Naive thymus-derived CD8-positive, alpha-beta T cell (primary cell): Measurements from ENCODE around the gene MYLK. TPM values are rescaled to one million over a fixed set of nuclear protein-coding genes. Genes with fewer than 3 reads are reported as not detected.
A peak's percentile ranks its signal among the peaks of the same experiment; 100 is the strongest.
"Not testable (repeated sequence)": the region's sequence is repeated elsewhere in the genome, so short reads cannot be mapped to it uniquely, and the experiment has no call there.

Source experiments
- ATAC-seq, 2 donors: fragments of 150-1000 bp; cut with Tn5 transposase in 1 of 2; sonication (Bioruptor Pico), chemical (Tn5 transposase) in 1 of 2; 1 replicate in 1 of 2; 2 replicates in 1 of 2; pipeline ENCODE4 v1.10.0; 2021; ENCODE audit warnings: mild to moderate bottlenecking in 2 of 2, moderate library complexity in 2 of 2
- POLR2A ChIA-PET: fragments of 350-600 bp; sonication (Branson Sonifier 250); formaldehyde crosslinking; loops from one replicate; lab custom pipeline; 2021; ENCODE audit warnings: antibody characterized with exemption; lab: Charles Lee
- DNase-seq, 10 donors: peaks; one replicate each; pipeline versions ENCODE4 v3.0.0 to v3.0.0-alpha.2; 2020 to 2022
- H3K27ac Mint-ChIP-seq, 10 donors: one replicate each; pipeline ENCODE4 v1.8.0; 2020 to 2022; ENCODE audit warnings: mild to moderate bottlenecking in 10 of 10, mixed read lengths in 10 of 10, moderate library complexity in 4 of 10, inconsistent platforms in 1 of 10
- H3K27me3 Mint-ChIP-seq, 5 donors: one replicate each; pipeline ENCODE4 v1.8.0; 2021 to 2022; ENCODE audit warnings: mixed read lengths in 5 of 5
- H3K36me3 Mint-ChIP-seq, 3 donors: one replicate each; pipeline ENCODE4 v1.8.0; 2020 to 2022; ENCODE audit warnings: mixed read lengths in 3 of 3, mild to moderate bottlenecking in 2 of 3, inconsistent platforms in 1 of 3
- H3K4me1 Mint-ChIP-seq, 4 donors: one replicate each; pipeline ENCODE4 v1.8.0; 2021 to 2022; ENCODE audit warnings: mixed read lengths in 4 of 4
- H3K4me3 Mint-ChIP-seq, 10 donors: one replicate each; pipeline ENCODE4 v1.8.0; 2020 to 2022; ENCODE audit warnings: mild to moderate bottlenecking in 10 of 10, mixed read lengths in 10 of 10, moderate library complexity in 6 of 10, inconsistent platforms in 1 of 10
- H3K9me3 Mint-ChIP-seq, 9 donors: one replicate each; pipeline ENCODE4 v1.8.0; 2020 to 2022; ENCODE audit warnings: mixed read lengths in 9 of 9, mild to moderate bottlenecking in 3 of 9, inconsistent platforms in 1 of 9, moderate library complexity in 1 of 9
- polyA plus RNA-seq, 3 donors: library from polyadenylated mRNA; unstranded; fragments of 300-500 nt; fragmentation: Illumina TruSeq; gene quantifications; one replicate each; pipeline ENCODE4 v1.2.3, GENCODE V29; 2021
- total RNA-seq, 8 experiments: library from RNA in 2 of 8; stranded (reverse) in 2 of 8; gene quantifications; one replicate each; pipeline ENCODE4 v1.2.3 and lab custom pipeline; 2021 to 2026

MYLK gene
- total and polyA plus RNA-seq, 5 experiments from 2014 or later: 0.02 to 0.16 (median 0.10) TPM; not detected in 2

DNA sequence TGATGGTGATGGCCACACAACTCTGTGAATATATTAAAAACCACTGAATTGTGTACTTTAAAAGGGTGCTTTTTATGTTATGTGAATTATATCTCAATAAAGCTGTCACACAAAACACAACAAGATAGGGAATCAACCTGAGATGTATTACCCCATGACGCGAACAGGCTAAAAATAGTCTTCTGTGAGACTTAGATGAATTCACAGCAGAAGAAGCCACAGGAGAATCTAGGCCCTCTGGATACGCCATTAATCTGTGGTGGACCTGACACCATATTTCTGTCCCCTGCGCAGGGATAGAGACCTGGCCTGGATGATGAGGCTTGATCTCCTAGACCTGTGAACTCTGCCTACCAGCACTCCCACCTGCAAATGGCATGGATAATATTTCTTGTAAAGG, 153.3 kb downstream of the MYLK start:
- DNase-seq (no peak), ATAC-seq (no peak)
- H3K36me3 Mint-ChIP-seq: no peaks in the 10 kb centered on the region
- no peaks in the 10 kb centered on the region for H3K9me3 Mint-ChIP-seq
- peaks cover 4 to 22% (median 5%) of the 10 kb centered on the region in 5 donors for H3K27me3 Mint-ChIP-seq
- H3K27ac Mint-ChIP-seq: no peak overlapping the region
- no peak overlapping the region for H3K4me3 Mint-ChIP-seq
- peaks cover 0 to 1% (median 0%) of the 10 kb centered on the region in 4 donors for H3K4me1 Mint-ChIP-seq
- POLR2A ChIA-PET: no interaction called here

DNA sequence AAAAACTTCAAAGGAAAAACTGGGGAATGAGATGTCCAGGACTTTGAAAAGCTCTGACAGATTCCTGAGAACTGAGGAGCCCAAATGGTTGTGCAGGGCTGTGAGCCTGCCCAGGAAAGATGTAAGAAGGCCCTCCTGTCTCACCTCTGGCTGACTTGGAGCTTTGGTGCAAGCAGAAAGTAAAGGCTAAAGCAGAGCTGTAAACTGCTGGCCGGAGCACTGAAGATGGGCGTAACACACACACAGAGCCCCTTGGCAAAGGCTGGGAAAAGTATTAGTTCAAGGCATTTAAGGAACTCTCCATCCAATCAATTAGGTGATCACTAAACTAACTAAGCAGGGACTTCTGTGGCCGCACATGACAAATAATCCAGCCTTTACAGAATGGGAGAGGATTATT, 155.1 kb downstream of the MYLK start:
- Mint-ChIP-seq H3K9me3 (no peaks in the 10 kb centered on the region), H3K36me3 (no peaks in the 10 kb centered on the region), H3K4me3 (no peak overlapping the region), H3K27ac (no peak overlapping the region), H3K27me3 (peaks cover 5 to 22% (median 6%) of the 10 kb centered on the region in 5 donors), H3K4me1 (peaks cover 0 to 1% (median 0%) of the 10 kb centered on the region in 4 donors)
- POLR2A ChIA-PET: no interaction called here
- DNase-seq (no peak), ATAC-seq (no peak)

DNA sequence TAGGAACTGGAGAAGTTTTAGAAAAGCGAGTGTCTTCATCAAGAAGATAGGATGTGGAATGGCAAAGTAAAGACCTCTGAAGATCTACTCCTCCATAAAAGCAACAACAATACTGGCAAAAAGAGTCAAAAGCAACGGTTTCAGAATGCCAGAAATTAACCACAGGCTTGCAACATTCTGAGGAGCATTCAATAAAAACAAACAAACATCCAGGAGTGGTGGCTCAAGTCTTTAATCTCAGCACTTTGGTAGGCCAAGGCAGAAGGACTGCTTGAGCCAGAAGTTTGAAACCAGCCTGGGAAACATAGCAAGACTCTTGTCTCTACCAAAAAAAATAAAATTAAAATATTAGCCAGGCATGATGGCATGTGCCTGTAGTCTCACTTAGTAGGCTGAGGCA, 156.1 kb downstream of the MYLK start:
- H3K36me3 Mint-ChIP-seq: no peaks in the 10 kb centered on the region
- peaks cover 0 to 1% (median 0%) of the 10 kb centered on the region in 4 donors for H3K4me1 Mint-ChIP-seq
- no peak overlapping the region for H3K4me3 Mint-ChIP-seq
- H3K9me3 Mint-ChIP-seq: no peaks in the 10 kb centered on the region
- ATAC-seq (no peak), DNase-seq (no peak)
- no peak overlapping the region for H3K27ac Mint-ChIP-seq
- peaks cover 5 to 22% (median 6%) of the 10 kb centered on the region in 5 donors for H3K27me3 Mint-ChIP-seq
- POLR2A ChIA-PET: no interaction called here

DNA sequence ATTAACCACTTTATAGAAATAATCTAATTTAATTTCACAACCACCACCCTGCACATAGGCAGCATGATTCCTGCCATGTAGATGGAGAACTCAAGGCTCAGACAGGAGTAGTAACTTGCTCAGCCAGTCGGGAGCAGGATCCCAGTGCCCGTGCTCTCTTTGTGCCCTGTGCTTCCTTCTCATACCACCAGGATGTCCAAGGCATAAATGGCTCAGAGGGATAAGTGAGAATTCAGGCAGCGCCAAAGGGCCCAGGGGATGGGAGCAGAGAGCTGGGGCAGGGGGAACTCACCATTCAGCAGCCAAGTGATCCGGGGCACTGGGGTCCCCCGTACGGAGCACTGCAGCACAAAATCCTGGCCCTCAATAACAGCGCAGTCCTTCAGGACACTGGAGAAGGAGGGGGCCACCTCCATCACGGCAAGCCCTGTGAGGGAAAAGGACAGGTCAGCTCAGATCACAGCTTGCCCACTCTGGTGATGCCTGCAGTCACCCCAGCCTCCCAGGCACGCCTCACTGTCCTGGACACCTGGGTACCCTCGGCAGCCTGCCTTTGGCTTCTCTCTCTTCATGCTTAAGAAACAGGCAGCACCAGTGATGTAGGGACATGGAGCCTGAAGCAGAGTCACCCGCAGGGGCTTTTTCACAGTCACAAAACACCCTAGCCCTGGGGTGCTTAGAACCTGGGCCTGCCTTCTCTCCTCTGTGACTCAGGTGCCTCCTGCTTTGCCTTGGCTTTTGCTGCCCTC, 158.3 kb downstream of the MYLK start:
- Mint-ChIP-seq H3K36me3 (no peaks in the 10 kb centered on the region), H3K27ac (no peak overlapping the region), H3K4me1 (peaks cover 0 to 1% (median 0%) of the 10 kb centered on the region in 4 donors), H3K4me3 (no peak overlapping the region), H3K9me3 (no peaks in the 10 kb centered on the region), H3K27me3 (peaks cover 5 to 22% (median 6%) of the 10 kb centered on the region in 5 donors)
- POLR2A ChIA-PET: no interaction called here
- ATAC-seq: no peak
- DNase-seq: no peak

DNA sequence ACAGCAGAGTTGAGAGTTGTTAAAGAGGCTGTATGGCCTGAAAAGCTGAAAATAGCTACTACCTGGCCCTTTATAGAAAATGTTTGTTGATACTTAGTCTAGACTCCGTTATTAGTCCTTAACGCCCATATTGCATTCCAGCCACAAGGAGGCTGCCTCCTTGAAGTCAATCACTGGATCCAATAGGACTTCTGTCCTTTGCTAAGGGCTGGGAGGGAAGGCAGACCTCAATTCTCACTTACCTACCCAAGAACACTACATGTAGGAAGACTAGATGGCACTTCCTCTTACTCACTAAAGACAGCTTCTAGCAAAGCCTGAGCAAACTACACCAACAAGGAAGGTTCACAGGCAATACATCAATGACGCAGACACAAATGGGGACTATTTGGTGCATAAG, 159.8 kb downstream of the MYLK start:
- POLR2A ChIA-PET: no interaction called here

DNA sequence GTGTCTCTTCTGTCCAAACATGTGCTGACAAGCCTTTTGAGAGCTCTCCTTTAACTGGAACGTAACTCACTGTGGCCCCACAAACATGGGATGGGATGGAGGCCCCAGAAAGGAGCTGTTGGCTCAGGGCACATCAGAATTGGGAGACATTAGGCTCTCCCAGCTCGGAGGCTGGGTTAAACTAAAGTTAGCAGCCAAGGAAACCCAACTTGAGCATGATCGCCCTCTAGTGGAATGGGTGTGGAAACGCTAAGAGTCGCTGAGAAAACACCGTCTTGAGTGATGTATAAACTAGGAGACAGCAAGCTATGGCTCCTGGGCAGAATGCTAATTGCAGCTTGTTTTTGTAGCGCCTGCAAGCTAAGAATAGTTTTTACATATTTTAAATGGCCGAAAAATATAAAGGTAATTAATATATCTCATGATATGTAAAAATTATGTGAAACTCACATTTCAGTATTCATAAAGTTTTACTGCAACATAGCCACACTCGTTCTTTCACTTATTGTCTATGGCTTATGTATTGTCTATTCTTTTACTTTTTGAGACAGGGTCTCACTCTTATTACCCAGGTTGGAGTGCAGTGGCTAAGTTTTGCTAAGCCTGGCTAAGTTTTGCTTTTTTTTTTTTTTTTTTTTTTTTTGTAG, 160.5 kb downstream of the MYLK start:
- ATAC-seq (peak; percentile 57 to 62), DNase-seq (peak in 8 of 10 donors; percentile 10 to 54 (median 27))
- Mint-ChIP-seq H3K27me3 (peaks cover 5 to 22% (median 6%) of the 10 kb centered on the region in 5 donors), H3K9me3 (no peaks in the 10 kb centered on the region), H3K36me3 (no peaks in the 10 kb centered on the region), H3K4me1 (peaks cover 0 to 4% (median 2%) of the 10 kb centered on the region in 4 donors), H3K4me3 (no peak overlapping the region), H3K27ac (no peak overlapping the region)
- POLR2A ChIA-PET: no interaction called here

More for the DNA sequence above, 159.8 kb downstream of the MYLK start:
- ATAC-seq (no peak), DNase-seq (no peak)
- Mint-ChIP-seq H3K27ac (no peak overlapping the region), H3K4me1 (peaks cover 0 to 1% (median 0%) of the 10 kb centered on the region in 4 donors), H3K27me3 (peaks cover 5 to 22% (median 6%) of the 10 kb centered on the region in 5 donors), H3K4me3 (no peak overlapping the region), H3K9me3 (no peaks in the 10 kb centered on the region), H3K36me3 (no peaks in the 10 kb centered on the region)

DNA sequence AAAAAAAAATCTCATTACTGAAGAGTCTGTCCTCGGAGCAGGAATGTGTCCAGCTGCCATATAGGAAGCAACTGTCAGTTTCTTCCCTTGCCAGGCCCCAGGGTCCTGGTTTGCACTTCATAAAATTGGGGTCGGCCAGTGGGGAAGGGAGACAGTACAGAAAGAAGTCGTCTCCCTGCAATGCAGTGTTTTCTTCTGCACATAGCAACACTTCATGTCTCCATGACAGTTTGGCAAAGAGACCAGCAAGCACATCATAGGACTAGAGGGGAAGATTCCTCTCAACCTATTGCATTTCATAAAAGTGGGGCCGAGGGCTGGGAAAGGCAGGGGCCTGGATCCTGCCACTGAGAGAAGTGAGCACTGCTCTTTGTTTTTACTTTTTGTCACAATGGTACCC, 161.1 kb downstream of the MYLK start:
- ATAC-seq: no peak

DNA sequence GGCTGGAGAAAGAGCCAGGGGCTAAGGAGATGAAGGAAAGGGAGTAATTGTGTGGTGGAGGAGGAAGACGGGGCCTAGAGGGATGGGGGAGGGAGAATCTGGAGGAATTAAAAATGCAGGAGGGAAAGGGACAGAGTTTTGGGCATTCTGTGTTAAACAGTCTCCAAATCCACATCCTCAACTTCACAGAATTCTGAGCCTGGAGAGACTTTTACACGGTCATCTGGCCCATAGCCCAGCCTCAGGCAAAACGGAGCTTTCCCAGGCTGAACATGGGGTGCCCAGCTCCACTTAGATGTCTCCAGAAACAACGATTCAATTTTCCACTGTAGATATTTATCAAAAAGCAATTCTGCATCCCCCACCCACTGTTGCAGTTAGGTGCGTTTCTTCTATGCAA, 161.7 kb downstream of the MYLK start:
- DNase-seq: no peak
- H3K27me3 Mint-ChIP-seq: peaks cover 2 to 16% (median 4%) of the 10 kb centered on the region in 5 donors
- no peak for ATAC-seq
- H3K4me3 Mint-ChIP-seq: no peak overlapping the region
- H3K36me3 Mint-ChIP-seq: no peaks in the 10 kb centered on the region
- no peaks in the 10 kb centered on the region for H3K9me3 Mint-ChIP-seq
- POLR2A ChIA-PET: no interaction called here
- no peak overlapping the region for H3K27ac Mint-ChIP-seq
- H3K4me1 Mint-ChIP-seq: peaks cover 0 to 4% (median under 1%) of the 10 kb centered on the region in 4 donors

More for the DNA sequence above, 161.1 kb downstream of the MYLK start:
- DNase-seq: no peak
- H3K27me3 Mint-ChIP-seq: peaks cover 5 to 22% (median 6%) of the 10 kb centered on the region in 5 donors
- POLR2A ChIA-PET: no interaction called here
- peaks cover 0 to 4% (median 2%) of the 10 kb centered on the region in 4 donors for H3K4me1 Mint-ChIP-seq
- no peaks in the 10 kb centered on the region for H3K9me3 Mint-ChIP-seq
- no peak overlapping the region for H3K27ac Mint-ChIP-seq
- no peak overlapping the region for H3K4me3 Mint-ChIP-seq
- H3K36me3 Mint-ChIP-seq: no peaks in the 10 kb centered on the region

DNA sequence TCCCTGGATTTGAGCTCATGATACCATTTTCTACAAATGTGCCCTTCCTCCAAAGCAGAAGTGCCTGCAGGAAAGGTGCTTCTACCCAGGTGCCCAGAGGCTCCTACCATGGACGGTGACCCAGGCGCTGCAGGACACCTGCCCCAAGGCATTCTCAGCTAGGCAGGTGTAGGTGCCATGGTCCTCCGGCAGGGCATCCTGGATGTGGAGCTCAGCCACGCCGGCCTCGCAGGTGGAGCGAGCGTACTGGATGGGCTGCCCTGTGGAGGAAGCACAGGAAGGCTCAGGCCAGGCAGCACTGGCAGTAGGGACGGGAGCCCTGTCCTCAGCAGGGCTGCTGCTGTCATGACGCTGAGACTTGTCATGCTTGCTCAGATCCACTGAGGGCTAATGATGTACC, 162.1 kb downstream of the MYLK start:
- H3K27ac Mint-ChIP-seq: no peak overlapping the region
- no peak overlapping the region for H3K4me3 Mint-ChIP-seq
- no peaks in the 10 kb centered on the region for H3K36me3 Mint-ChIP-seq
- ATAC-seq (no peak), DNase-seq (no peak)
- POLR2A ChIA-PET: no interaction called here
- peaks cover 0 to 4% (median under 1%) of the 10 kb centered on the region in 4 donors for H3K4me1 Mint-ChIP-seq
- H3K9me3 Mint-ChIP-seq: no peaks in the 10 kb centered on the region
- H3K27me3 Mint-ChIP-seq: peaks cover 0 to 12% (median 3%) of the 10 kb centered on the region in 5 donors

DNA sequence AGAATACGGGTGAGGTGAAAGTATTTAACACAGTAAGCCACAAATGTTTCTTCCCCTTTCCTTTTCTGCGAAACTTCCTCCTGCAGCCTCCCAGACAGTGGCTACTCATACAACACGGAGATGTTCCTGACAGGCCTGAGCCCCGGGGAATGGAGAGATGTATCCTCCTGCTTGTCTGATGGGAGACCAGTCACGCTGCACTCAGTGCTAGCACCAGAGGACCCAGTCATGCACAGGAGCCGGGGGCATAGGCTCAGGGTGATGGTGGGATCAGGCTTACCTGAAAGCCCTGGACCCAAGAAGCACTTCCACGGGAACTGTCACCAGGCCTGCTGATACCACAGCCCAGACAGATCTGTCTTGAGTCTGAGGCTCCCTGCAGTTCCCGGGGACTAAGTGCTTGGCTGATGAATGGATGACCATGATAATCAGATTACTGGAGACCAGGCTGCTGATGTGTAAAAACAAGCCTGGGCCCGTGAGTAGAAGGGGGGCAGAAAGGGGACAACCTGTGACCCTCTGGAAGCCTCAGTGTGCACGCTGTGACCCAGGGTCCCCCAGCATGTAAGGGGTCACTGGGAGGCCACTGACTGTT, 162.9 kb downstream of the MYLK start:
- H3K27ac Mint-ChIP-seq, H3K27me3 Mint-ChIP-seq, H3K9me3 Mint-ChIP-seq, H3K4me3 Mint-ChIP-seq, POLR2A ChIA-PET, ATAC-seq, DNase-seq, H3K4me1 Mint-ChIP-seq, H3K36me3 Mint-ChIP-seq: not testable (repeated sequence)

DNA sequence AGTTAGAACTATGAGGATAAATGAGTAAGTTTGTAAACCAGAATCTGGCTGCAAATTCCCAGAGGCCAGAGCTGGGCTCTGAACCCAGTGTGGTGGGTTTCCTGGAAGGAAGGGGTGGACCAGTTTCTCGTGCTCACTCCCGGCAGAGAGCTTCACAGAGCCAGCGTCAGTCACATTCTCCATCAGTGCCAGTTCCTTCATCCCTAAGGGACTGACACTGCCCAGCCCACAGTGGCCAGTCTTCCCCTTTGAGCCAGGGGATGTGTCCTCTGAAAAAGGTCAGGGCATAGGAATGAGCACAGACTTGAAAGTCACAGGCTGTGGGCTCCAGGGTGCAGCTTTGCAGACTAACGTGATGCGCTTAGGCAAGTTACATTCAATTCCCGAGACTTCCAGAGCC, 163.5 kb downstream of the MYLK start:
- peaks cover 0 to 4% (median under 1%) of the 10 kb centered on the region in 4 donors for H3K4me1 Mint-ChIP-seq
- H3K9me3 Mint-ChIP-seq: no peaks in the 10 kb centered on the region
- no peak overlapping the region for H3K4me3 Mint-ChIP-seq
- POLR2A ChIA-PET: no interaction called here
- DNase-seq: no peak
- no peak for ATAC-seq
- no peak overlapping the region for H3K27ac Mint-ChIP-seq
- peaks cover 0 to 3% (median 0%) of the 10 kb centered on the region in 5 donors for H3K27me3 Mint-ChIP-seq
- H3K36me3 Mint-ChIP-seq: no peaks in the 10 kb centered on the region

DNA sequence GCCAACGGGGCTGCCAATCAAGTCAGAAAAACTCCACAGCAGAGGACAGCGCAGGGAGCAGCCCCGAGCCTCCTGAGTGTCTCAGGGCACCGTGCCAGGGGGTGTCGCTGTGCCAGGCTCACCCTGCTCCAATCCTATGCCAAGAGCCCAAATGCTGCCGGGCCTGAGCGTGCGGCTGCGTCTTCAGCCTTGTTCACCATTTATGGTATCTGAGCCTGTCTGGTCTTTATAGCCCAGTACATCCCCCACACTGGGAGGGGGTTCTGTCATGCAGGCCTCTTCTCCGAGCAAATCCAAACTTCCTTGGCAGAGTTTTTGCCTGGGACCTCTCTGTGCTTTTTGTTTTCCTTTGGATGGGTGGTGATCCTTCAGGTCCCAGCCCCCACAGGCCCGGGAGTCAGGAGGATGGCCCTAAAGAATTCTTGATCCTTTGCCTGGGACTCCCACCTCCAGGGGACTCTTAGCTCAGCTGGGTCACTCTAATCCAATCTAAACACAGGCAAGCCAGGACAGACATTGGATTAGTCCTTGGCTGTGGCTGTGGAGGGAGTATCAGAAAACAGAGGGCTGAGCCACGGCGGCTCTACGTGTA, 164.2 kb downstream of the MYLK start:
- Mint-ChIP-seq H3K4me1 (peaks cover 0 to 4% (median under 1%) of the 10 kb centered on the region in 4 donors), H3K27ac (no peak overlapping the region), H3K27me3 (peaks cover 0 to 3% (median 0%) of the 10 kb centered on the region in 5 donors), H3K4me3 (no peak overlapping the region), H3K36me3 (no peaks in the 10 kb centered on the region), H3K9me3 (no peaks in the 10 kb centered on the region)
- ATAC-seq (no peak), DNase-seq (no peak)
- POLR2A ChIA-PET: no interaction called here
